ENCODE data around the gene GRM7.

The GRM7 gene

DNA sequence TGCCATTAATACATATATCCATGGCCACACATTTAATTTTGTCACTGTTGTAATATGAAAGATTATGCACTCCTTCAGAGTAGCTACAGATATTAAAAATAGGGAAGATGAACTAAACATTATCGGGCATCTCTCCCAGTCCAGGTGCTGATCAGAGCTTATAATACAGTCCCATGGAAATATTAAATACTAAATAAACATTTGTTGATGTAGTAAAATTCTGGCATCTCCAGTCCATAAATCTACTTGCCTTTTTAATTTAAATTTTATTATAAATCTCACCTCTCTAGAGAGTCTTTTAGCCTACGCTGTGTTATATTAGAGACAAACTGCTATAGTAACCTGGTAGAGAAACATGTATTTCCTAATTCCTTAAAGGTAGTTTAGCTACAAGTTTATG, 297.6 kb downstream of the GRM7 start:
- no peaks in the 10 kb centered on the region for H3K9me3 ChIP-seq (ENCODE audit: insufficient read depth, low read length)
- TF ChIP-seq EZH2phosphoT487 (IDR thresholded peaks at IDR 0.05; ENCODE audit: low read depth): no peak
- TF ChIP-seq, protein P1, sequence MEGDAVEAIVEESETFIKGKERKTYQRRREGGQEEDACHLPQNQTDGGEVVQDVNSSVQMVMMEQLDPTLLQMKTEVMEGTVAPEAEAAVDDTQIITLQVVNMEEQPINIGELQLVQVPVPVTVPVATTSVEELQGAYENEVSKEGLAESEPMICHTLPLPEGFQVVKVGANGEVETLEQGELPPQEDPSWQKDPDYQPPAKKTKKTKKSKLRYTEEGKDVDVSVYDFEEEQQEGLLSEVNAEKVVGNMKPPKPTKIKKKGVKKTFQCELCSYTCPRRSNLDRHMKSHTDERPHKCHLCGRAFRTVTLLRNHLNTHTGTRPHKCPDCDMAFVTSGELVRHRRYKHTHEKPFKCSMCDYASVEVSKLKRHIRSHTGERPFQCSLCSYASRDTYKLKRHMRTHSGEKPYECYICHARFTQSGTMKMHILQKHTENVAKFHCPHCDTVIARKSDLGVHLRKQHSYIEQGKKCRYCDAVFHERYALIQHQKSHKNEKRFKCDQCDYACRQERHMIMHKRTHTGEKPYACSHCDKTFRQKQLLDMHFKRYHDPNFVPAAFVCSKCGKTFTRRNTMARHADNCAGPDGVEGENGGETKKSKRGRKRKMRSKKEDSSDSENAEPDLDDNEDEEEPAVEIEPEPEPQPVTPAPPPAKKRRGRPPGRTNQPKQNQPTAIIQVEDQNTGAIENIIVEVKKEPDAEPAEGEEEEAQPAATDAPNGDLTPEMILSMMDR (IDR thresholded peaks at IDR 0.05; ENCODE audit: low read depth, low read length): no peak
- H3K79me2 ChIP-seq (ENCODE audit: low read length): no peaks in the 10 kb centered on the region
- no peak overlapping the region for H2AFZ ChIP-seq (ENCODE audit: low read depth, low read length)
- no peaks in the 10 kb centered on the region for H3K4me1 ChIP-seq (ENCODE audit: low read length)
- H3K27me3 ChIP-seq (ENCODE audit: low read depth, low read length): no peaks in the 10 kb centered on the region
- no peak overlapping the region for H3K9ac ChIP-seq (ENCODE audit: low read length)
- no peaks in the 10 kb centered on the region for H4K20me1 ChIP-seq (ENCODE audit: insufficient read depth, low read length)
- no peak overlapping the region for H3K4me3 ChIP-seq (ENCODE audit: low read length)
- no peak overlapping the region for H3K27ac ChIP-seq (ENCODE audit: low read length)
- H3K36me3 ChIP-seq (replicated peaks; ENCODE audit: low read depth, low read length): no peaks in the 10 kb centered on the region
- H3K4me2 ChIP-seq (ENCODE audit: low read length): no peak overlapping the region

DNA sequence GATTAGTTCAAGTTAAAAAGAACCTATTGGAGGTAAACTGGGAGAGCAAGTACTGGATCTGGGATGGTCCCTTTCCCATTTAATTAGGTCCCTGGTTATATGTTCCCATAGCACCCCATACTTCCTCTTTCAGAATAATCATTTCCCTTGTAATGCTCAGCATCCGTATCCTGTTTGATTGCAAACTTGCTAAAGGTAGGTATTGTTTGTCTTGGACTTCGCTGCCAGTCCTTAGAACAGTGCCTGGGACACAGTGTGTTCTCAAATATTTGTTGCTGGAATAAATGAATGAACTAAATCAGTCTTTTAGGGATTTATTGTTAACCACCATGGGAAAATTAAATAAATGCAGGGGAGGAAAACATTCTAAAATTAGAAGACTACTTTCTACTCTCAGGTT, 299.8 kb downstream of the GRM7 start:
- no peaks in the 10 kb centered on the region for H3K9me3 ChIP-seq (ENCODE audit: insufficient read depth, low read length)
- no peak overlapping the region for H3K4me2 ChIP-seq (ENCODE audit: low read length)
- no peak for TF ChIP-seq EZH2phosphoT487 (IDR thresholded peaks at IDR 0.05; ENCODE audit: low read depth)
- TF ChIP-seq, protein P1 (IDR thresholded peaks at IDR 0.05; ENCODE audit: low read depth, low read length): no peak
- H3K27ac ChIP-seq (ENCODE audit: low read length): no peak overlapping the region
- no peak overlapping the region for H3K9ac ChIP-seq (ENCODE audit: low read length)
- H3K4me3 ChIP-seq (ENCODE audit: low read length): no peak overlapping the region
- H3K27me3 ChIP-seq (ENCODE audit: low read depth, low read length): no peaks in the 10 kb centered on the region
- H4K20me1 ChIP-seq (ENCODE audit: insufficient read depth, low read length): no peaks in the 10 kb centered on the region
- H2AFZ ChIP-seq (ENCODE audit: low read depth, low read length): no peak overlapping the region
- no peaks in the 10 kb centered on the region for H3K79me2 ChIP-seq (ENCODE audit: low read length)
- H3K36me3 ChIP-seq (replicated peaks; ENCODE audit: low read depth, low read length): no peaks in the 10 kb centered on the region
- H3K4me1 ChIP-seq (ENCODE audit: low read length): peaks cover 3% of the 10 kb centered on the region; the same call in 1 of the 2 replicates

DNA sequence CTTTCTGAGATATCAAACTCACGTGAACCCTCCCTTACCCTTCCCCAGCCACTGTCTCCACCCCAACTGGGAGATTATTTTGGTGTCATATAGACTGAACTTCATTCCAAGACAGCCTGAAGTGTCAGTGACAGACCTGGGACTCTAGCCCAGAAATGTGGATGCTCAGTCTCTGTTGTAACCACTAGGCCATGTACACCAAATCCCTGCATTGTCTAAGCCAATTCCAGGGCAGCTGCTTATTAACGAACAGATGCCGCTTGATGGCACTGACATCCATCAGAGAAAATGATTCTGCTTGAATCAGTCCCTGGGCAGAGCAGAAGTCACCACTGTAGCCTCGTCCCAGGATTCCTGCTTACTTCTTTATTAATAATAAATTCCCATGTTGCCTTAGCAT, 305.5 kb downstream of the GRM7 start:
- Histone ChIP-seq H3K4me2 (ENCODE audit: low read length) (no peak overlapping the region), H3K27ac (ENCODE audit: low read length) (no peak overlapping the region), H4K20me1 (ENCODE audit: insufficient read depth, low read length) (no peaks in the 10 kb centered on the region), H3K4me1 (ENCODE audit: low read length) (peaks cover 3% of the 10 kb centered on the region; the same call in 1 of the 2 replicates), H3K79me2 (ENCODE audit: low read length) (no peaks in the 10 kb centered on the region), H3K36me3 (replicated peaks; ENCODE audit: low read depth, low read length) (no peaks in the 10 kb centered on the region), H3K9me3 (ENCODE audit: insufficient read depth, low read length) (no peaks in the 10 kb centered on the region), H3K4me3 (ENCODE audit: low read length) (no peak overlapping the region), H3K27me3 (ENCODE audit: low read depth, low read length) (no peaks in the 10 kb centered on the region), H2AFZ (ENCODE audit: low read depth, low read length) (no peak overlapping the region), H3K9ac (ENCODE audit: low read length) (no peak overlapping the region)
- TF ChIP-seq, protein P1 (IDR thresholded peaks at IDR 0.05; ENCODE audit: low read depth, low read length): no peak
- no peak for TF ChIP-seq EZH2phosphoT487 (IDR thresholded peaks at IDR 0.05; ENCODE audit: low read depth)

GRCh38 chr3:7171493-7171892, 310.6 kb downstream of the GRM7 start:
- Histone ChIP-seq H4K20me1 (ENCODE audit: insufficient read depth, low read length) (no peaks in the 10 kb centered on the region), H3K4me2 (ENCODE audit: low read length) (no peak overlapping the region), H3K4me3 (ENCODE audit: low read length) (no peak overlapping the region), H3K9ac (ENCODE audit: low read length) (no peak overlapping the region), H3K79me2 (ENCODE audit: low read length) (no peaks in the 10 kb centered on the region), H2AFZ (ENCODE audit: low read depth, low read length) (no peak overlapping the region), H3K9me3 (ENCODE audit: insufficient read depth, low read length) (no peaks in the 10 kb centered on the region), H3K27me3 (ENCODE audit: low read depth, low read length) (no peaks in the 10 kb centered on the region), H3K4me1 (ENCODE audit: low read length) (no peaks in the 10 kb centered on the region), H3K36me3 (replicated peaks; ENCODE audit: low read depth, low read length) (no peaks in the 10 kb centered on the region), H3K27ac (ENCODE audit: low read length) (no peak overlapping the region)
- TF ChIP-seq, protein P1 (IDR thresholded peaks at IDR 0.05; ENCODE audit: low read depth, low read length): no peak
- TF ChIP-seq EZH2phosphoT487 (IDR thresholded peaks at IDR 0.05; ENCODE audit: low read depth): no peak
